HG02678 (cell line): ENCODE data around the gene GIPC1.
A peak's percentile ranks its signal among the peaks of the same experiment; 100 is the strongest.
"Not testable (repeated sequence)": the region's sequence is repeated elsewhere in the genome, so short reads cannot be mapped to it uniquely, and the experiment has no call there.

Experiments
- ATAC-seq: cut with Tn5 transposase; IDR thresholded peaks from one replicate; pipeline ENCODE4 v1.9.1; 2021; ENCODE audit warnings: mild to moderate bottlenecking, moderate library complexity; ENCODE audit not compliant: unreplicated experiment

GIPC1 gene

GRCh38 chr19:14517840-14518505 lies 22.0 kb upstream of the GIPC1 start, which contains the start of gene DNAJB1:
DNAJB1 (minus strand) TSS chr19:14518397; CDS start chr19:14518349, 48 bp downstream.
- ATAC-seq = peak; percentile 61

- no peak for ATAC-seq
Measured at GRCh38 chr19:14517446-14517839, 21.5 kb upstream of the GIPC1 start.

DNA sequence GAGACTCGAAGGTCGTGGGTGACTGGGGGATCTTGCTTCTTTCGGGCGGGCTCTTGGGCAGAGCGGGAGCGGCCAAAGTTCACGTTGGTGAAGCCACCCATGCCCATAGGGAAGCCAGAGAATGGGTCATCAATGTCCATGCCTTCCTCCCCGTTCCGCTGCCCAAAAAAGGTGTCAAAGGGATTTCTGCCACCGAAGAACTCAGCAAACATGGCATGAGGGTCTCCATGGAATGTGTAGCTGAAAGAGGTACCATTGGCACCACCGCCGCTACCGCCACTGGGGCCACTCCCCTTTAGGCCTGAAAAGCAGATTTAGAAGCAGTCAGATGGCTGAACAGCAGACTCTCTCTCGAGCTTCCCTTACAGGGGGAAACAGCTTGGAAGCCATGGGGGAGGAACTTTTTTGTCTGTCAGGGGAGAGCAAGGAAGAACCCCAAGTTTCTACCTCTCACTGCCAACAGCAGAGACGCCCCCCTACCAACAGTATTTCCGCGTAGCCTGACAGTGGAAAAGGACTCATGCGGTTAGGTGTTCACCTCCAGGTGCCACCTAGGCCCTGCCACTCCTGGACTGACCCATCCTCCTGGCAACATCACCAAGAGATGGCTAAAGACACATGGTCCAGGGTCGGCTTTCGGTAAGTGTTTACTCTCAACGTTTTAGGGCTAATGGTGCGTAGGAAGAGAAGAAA lies 21.0 kb upstream of the GIPC1 start:
- ATAC-seq = no peak

- ATAC-seq = no peak
Measured at GRCh38 chr19:14516048-14516534, 20.2 kb upstream of the GIPC1 start.

- ATAC-seq = no peak
Measured at GRCh38 chr19:14515501-14516047, 19.6 kb upstream of the GIPC1 start.

- ATAC-seq = no peak
Measured at GRCh38 chr19:14514215-14514863, 18.4 kb upstream of the GIPC1 start.

DNA sequence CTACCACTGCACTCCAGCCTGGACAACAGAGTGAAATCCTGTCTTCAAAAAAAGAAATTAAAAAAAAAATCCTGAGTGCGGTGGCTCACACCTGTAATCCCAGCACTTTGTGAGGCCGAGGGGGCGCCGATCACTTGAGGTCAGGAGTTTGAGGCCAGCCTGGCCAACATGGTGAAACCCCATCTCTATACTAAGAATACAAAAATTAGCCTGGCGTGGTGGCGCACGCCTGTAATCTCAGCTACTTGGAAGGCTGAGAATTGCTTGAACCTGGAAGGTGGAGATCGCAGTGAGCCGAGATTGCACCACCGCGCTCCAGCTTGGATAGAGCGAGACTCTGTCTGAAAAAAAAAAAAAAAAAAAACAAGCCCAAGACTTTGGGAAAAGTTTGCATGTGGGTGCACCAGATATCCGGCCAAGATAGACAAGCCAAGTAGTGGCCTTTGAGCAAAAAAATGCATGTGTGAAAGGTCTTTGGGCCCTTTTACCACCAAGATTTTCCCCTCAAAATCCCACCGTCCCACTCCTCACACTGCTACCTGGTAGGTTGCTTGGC lies 16.6 kb upstream of the GIPC1 start:
- ATAC-seq = no peak

DNA sequence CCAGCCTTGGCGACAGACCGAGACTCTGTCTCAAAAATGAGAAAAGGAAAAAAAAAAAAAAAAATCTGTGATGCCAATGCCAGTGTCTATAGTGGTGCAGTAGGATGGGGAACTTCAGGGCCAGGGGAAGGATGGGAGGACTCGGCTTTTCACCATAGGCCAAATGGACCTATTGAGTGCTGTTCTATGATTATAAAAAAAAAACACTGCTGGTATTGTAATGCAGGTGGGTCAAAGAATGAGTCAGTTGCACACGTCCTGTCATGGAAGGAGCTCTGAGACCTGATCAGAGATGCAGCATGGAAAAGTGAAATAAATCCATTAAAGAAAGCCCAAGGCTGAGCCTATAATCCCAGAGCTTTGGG lies 15.3 kb upstream of the GIPC1 start:
- no peak for ATAC-seq

DNA sequence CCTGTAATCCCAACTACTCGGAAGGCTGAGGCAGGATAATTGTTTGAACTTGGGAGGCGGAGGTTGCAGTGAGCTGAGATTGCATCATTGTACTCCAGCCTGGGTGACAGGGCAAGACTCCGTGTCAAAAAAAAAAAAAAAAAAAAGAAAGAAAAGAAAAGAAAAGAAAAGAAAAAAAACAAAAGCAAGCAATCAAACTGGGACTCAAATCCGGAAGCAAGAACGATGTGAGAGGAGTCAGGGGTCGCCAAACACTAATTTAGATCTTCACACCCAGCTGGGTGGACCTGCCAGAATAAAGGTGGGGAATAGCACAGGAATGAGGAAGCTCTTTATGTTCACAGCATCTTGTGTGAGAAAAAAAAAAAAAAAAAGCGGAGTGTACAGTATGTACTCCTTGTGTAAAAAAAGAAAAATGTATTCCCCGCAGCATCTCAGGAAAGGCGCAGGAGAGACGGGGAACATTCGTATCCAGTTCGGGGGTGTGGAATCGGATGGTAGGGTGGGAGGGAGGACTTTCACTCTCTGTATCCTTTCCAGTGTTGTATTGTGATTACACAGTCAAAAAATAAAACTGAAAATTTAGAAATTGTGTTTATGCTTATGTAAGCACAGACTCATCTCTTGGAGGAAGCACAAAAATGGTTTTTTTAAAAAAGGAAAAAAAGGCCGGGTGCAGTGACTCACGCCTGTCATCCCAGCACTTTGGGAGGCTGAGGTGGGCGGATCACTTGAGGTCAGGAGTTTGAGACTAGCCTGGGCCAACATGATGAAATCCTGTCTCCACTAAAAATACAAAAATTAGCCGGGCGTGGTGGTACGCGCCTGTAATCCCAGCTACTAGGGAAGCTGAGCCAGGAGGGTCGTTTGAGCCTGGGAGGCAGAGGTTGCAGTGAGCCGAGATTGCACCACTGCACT lies 14.6 kb upstream of the GIPC1 start:
- no peak for ATAC-seq

DNA sequence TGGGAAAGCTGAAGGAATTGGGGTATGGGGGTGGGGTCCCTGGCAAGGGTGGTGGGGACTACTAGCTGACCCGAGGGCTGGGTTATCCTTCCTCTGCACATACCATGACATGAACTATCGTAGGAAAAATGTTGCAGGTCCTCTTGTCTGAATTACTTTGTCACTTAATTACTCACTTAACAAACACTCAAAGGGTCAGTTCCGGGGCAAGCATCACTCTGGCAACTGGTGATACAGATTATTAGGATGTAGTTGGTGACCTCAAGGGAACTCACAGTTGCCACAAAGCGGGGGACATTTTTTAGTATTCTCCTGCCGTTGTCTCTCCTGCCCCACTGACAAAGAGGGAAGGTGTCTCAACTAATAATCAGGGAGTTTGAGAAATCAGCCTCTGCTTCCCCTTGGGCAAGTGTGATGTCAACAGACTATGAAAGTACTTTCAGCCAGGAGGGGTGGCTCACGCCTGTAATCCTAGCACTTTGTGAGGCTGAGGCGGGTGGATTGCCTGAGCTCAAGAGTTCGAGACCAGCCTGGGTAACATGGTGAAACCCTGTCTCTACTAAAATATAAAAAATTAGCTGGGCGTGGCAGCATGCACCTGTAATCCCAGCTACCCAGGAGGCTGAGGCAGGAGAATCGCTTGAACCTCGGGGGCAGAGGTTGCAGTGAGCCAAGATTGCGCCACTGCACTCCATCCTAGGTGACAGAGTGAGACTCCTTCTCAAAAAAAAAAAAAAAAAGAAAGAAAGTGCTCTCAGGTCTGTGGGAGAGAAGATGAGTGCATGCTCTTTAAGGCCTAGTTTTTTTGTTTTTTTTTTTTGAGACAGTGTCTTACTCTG lies 12.0 kb upstream of the GIPC1 start:
- ATAC-seq = no peak

DNA sequence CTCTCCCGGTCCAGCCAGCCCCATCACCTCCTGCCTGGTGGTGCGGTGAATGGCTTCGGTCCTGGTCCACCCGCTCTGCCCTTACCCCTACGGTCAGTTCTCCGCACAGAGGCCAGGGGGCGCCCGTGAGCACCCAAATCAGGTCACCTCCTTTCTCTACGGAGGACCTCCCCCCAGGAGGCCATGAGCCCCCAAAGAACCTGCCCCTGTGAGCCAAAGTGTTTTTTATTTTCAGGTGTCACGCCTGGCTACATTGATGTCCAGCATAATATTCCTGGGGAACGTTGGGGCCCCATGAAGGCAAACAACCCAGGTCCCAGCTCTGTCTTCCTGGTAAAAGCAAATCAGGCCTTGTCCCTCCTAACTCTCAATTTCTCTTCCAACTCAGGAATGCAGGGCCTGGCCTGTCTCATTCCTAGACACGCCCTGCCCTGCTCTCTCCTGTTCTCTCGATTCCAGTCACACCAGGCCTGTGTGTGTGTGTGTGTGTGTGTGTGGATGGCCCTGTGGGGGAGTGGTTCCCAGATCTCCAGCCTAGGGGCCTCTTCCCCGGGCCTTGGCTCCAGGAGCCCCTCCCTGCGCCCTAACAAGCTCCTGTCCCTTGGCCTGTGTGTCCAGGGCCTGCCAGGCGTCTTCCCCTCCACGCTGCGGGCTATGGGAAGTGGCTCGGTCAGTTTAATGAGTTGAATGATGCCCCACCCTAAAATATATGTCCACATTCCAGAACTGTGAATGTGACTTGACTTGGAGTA lies 9.7 kb upstream of the GIPC1 start:
- no peak for ATAC-seq

DNA sequence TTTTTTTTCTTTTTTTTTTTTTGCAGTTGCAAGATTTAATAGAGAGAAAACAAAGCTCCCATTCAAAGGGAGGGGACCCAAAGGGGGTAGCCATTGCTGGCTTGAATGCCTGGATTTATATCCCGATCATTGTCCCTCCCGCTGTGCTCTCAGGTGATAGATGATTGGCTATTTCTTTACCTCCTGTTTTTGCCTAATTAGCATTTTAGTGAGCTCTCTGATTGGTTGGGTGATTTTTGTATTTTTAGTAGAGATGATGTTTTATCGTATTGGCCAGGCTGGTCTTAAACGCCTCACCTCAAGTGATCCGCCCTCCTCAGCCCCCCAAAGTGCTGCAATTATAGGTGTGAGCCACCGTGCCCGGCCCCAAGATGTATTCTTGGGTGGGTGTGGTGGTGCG lies 8.6 kb upstream of the GIPC1 start:
- ATAC-seq = not testable (repeated sequence)

DNA sequence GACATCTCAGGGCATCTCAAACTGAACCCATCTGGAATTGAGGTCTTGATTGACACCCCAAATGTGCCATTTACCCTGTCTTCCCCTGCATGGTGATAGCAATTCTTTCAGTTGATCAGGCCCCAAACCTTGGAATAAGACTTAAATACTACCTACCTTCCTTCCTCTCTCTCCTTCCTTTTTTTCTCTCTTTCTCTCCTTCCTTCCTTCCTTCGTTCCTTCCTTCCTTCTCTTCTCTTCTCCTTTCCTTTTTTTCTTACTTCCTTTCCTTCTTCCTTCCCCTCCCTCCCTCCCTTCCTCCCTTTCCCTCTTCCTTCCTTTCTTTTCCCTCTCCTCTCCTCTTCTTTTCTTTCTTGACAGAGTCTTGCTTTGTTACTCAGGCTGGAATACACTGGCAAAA lies 7.4 kb upstream of the GIPC1 start:
- no peak for ATAC-seq

DNA sequence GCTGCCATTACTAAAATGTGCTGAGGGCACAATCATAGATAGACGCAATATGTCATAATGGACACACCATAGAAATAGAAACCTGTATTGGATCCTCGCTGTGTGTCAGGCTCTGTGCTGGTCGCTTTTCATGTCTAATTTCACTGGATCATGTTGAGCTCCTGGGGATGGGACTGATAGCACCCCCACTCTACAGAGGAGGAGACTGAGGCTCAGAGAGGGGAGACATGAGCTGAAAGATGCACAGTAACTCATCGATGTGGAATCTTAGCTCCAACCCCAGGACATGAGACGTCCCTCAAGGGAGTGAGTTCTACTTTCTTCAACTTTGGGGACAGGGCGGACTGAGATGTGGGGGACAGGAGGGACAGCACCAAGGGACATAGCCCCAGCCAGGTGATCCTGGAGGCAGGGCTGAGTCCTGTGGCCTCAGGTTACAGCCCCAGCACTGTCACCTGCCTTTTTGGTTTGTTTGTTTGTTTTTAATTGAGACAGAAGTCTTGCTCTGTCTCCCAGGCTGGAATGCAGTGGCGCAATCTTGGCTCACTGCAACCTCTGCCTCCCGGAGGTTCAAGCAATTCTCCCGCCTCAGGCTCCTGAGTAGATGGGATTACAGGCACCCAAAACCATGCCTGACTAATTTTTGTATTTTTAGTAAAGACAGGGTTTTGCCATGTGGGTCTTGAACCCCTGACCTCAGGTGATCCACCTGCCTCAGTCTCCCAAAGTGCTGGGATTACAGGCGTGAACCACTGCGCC lies 6.6 kb upstream of the GIPC1 start:
- ATAC-seq = no peak

GRCh38 chr19:14497228-14497921 lies 1.4 kb upstream of the GIPC1 start:
- ATAC-seq = no peak

DNA sequence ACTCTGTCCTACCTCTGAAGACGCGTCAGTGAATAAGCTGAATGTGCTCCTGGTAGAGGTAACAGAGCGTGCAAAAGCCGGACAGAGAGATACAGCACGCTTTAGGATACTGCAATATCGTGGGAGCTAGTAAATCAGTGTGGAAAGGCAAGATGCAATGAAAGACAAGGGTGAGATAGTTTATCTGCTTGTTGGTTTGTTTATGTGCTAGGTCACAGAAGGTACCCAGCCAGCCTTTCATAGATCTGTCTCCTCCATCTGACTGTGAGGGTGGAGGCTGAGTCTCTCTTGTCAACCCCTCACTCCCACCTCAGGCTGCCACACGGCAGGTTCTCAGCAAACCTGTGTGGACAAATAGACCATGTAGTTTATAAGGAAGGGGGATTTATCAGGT lies 904 bp upstream of the GIPC1 start:
- no peak for ATAC-seq

DNA sequence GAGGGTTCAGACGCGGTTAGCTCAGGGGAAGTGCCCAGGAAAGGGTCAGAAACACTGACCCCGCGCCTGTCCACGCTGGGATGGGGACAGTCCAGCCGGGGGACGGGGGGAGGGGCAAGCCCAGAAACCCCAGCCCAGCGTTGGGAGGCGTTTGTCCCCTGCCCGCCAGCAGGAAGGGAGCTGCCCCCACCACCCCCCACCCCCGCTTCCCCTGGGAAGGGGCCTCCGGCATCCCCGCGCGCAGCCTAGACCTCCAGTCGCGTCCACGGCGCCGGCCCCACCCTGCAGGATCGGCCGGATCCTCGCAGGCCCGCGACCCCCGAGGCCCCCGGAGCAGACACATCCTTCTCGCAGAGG lies 277 bp downstream of the GIPC1 start:
- ATAC-seq = no peak
